ENCODE results near the gene SPECC1L.

The SPECC1L gene

GRCh38 chr22:24358105-24358836 lies 87.6 kb downstream of the SPECC1L start:
- no peak for DNase-seq

GRCh38 chr22:24359452-24360120 lies 89.0 kb downstream of the SPECC1L start:
- DNase-seq: no peak

DNA sequence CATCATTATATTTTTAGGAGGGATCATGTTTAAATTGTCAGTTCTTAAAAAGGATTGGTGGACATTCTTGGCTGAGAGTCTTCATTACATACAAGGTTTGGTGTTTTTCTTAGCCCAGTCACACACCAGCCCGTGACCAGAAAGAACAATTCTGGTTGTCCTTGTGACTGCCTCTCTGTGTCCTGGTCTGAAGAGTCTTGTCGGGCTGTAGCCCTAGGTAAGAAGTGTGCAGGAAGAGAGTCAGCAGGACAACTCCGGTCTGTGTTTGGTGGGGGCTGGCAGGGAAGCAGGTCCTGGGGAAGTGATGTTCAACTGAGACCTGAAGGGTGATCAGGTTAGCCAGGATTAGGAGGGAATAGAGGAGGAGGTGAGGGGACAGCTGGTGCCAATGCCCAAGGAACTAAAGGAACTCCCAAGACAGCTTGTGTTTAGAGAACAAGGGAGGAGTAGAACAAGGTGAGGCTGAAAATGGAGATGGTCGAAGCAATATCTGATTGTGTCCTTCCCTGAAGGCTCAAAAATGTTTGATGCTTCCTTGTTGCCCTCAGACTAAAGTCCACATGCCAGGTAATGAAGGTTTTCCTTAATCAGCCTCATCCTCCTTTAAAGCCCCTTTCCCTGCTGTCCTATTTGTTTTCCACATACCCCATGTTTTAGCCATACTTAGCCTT lies 91.5 kb downstream of the SPECC1L start:
- DNase-seq: no peak

- DNase-seq: no peak
Measured at GRCh38 chr22:24363243-24363642, 92.6 kb downstream of the SPECC1L start.

DNA sequence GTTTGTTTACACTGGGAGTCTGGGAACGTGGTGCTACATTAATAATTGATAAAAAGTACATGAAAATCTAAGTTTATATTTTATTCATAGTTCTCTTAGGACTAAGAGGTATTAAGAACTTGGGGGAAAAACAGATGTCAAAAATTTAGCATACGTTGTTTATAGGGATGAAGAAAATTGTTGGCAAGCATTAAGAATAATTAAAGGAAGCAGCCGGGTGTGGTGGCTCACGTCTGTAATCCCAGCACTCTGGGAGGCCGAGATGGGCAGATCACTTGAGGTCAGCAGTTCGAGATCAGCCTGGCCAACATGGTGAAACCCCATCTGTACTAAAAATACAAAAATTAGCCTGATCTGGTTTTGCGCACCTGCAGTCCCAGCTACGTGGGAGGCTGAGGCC lies 96.1 kb downstream of the SPECC1L start:
- DNase-seq: no peak

GRCh38 chr22:24367841-24368240 lies 97.2 kb downstream of the SPECC1L start:
- DNase-seq: no peak

- no peak for DNase-seq
Measured at GRCh38 chr22:24370401-24370800, 99.8 kb downstream of the SPECC1L start.

DNA sequence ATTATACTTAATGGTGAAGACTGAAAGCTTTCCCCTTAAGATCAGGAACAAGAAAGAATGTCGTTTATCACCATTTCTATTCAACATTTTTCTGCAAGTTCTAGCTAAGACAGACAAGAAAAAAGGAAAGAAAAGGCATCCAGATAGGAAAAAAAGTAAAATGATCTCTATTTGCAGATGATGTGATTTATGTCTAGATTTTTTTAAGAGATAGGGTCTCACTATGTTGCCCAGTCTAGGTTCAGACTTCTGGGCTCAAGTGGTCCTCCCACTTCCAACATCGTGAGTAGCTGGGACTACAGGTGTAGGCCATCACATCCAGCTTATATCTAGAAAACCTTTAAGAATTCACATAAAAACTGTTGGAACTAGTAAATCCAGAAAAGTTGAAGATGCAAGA lies 105.4 kb downstream of the SPECC1L start:
- DNase-seq: no peak

GRCh38 chr22:24376586-24376985 lies 106.0 kb downstream of the SPECC1L start:
- DNase-seq: no peak

DNA sequence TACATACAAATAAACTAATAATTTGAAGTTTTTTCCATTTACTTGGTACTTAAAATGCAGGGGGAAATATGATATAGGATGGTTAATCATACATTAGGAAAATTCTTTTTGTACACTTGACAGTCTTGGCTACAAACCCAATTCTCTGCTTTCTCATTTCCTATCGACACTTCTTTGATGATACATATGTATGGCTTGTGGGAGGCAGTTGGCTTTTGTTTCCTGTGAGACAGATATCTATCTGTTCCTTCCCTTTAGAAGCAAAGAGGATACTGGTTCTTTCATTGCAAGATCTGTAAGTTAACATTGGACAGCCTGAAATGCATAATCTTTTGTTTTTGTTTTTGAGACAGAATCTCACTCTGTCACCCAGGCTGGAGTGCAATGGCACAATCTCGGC lies 108.9 kb downstream of the SPECC1L start:
- DNase-seq: no peak

GRCh38 chr22:24380220-24380904 lies 109.7 kb downstream of the SPECC1L start:
- DNase-seq: no peak

GRCh38 chr22:24380905-24381230 lies 110.2 kb downstream of the SPECC1L start:
- no peak for DNase-seq

DNA sequence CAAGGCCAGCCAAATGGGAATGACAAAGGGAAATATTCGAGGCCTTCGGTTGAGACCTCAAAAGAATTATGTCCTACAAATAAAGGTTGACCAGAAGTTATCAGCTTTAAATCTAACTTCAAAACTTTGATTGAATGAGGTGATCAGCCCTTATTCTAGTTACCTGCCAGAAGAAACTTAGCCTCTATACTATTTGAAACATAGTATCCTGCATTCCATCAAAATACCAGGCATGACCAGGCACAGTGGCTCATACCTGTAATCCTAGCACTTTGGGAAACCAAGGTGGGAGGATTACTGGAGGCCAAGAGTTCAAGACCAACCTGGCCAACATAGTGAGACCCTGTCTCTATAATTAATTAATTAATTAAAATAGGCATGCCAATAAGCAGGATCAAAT lies 112.4 kb downstream of the SPECC1L start:
- no peak for DNase-seq

DNA sequence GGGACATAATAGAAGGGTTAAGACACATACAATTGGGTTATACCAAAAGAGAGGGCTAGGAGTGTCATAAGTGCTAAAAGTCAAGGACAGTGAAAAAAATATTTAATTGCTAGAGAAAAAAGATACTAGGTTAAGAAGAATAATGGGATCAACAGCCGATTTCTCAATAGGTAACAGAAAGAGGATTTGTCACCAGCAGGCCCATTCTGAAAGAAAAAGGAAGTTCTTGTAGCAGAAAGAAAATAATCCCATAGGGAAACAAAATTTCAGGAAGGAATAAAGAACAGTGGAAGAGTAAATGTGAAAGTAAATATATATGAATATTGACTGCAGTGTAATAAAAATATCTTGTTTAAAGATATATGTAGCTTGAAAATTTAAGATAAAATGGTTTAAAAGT lies 113.5 kb downstream of the SPECC1L start:
- no peak for DNase-seq

DNA sequence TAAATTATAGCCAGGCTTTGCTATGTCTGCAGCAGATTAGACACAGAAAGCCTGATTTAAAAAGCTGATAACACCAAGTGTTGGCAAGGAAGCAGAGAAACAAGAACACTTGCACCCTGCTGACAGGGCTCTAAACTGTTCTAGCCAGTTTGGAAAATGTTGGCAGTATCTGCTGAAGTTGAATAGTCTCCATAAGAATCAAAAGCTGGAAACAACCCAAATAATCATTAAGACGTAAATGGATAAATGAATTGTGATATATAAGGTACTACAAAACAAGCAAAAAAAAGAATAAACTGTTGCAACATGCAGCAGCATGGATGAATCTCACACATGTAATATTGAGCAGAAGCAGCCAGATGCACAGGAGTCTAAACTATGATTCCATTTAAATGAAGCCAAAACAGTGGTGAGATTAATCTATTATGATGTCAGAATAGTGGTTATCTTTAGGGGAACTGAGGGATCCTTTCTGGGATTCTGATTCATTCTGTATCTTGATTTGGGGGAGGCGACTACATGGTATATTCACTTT lies 116.4 kb downstream of the SPECC1L start:
- no peak for DNase-seq

DNA sequence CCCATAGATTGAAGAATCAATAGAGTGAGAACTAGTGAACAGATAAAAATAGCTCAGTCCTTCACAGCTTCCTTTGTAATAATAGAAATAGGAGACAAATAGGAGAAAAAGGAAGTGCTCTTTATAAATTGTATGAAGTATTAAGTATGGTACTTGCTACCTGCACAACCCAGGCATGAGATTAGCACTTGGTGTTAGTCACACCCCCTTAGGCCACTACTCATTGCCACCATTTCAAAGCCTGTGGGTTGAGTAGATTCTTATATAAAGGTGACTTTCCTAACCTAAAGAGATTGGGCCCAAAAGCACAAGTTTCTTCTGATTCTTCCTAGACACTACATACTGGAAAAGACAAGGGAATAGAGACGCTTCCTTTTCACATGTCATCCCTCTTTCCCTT lies 119.0 kb downstream of the SPECC1L start:
- no peak for DNase-seq

DNA sequence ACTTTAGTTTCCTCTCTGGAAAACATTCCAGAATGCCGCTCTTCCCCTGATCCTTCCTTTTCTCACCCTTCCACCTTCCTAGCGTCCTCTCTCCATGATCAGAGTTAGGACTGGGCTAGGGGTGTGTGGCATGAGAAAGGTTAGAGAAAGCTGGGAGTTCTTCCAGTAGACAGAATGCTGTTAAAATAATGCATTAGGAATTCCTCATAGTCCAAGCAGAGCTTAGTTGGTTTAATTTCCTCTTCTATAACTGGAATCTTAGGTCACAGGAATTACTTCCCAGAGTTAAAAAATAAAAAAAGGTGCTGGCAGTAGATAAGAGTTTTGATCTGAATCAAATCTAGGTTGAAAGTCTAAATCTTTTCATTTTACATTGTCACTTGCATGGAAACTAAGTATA lies 119.5 kb downstream of the SPECC1L start:
- DNase-seq: no peak

GRCh38 chr22:24390576-24390975 lies 119.9 kb downstream of the SPECC1L start:
- DNase-seq: no peak

GRCh38 chr22:24391836-24392217 lies 121.2 kb downstream of the SPECC1L start:
- no peak for DNase-seq

DNA sequence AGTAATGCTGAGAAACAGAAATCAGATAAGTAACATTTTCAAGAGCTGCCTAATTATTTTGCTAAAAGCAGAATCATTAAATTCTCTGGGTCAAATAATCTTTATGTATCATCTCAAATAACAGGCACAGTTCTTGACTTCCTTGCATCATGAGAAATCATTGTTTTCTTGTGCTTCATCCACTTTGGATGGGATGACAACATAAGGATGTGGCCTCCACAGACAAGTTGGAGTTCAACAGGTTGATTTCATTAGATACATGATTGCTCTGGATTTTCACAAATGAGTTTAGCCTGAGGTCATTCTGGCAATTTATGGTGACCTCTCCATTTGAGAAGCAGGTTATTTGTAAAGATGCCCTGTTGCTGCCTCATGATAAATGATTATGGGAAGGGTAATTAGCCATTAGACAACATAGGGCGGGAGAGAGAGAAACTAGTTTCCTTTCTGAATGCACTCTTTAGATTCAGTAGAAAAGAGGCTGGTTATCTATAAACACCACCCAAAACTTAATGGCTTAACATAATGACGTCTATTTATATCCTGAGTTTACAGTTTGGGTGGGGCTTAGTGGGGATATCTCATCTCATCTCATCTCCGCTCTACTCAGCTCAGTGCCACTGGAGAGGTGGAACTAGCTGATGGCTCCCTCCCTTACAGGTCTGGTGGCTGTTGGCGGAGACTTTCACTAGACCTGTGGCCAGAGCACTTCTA lies 121.7 kb downstream of the SPECC1L start:
- no peak for DNase-seq

DNA sequence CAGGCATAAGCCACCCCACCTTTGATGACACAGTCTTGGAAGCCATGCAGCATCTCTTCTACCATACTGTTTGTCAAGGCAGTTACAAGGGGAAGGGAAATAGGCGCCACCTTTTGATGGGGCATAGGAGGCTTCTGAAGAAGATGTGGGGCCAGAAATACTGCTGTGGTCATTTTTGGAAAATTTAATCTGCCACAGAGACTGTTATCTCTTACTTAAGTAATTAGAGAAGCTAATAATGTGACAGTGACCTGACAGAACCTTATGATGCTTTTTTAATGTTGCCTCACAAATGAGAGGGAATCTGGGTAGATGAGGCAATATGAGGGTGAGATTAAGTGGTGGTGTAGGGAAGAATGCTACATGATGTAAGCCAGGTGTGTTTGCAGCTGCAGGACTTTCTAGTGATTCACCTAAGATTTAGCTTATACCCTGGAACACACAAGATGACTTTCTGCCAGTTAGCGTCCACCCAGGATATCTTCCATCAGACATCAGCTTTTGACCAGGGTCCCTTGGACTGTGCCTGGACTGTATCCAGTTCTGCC lies 122.5 kb downstream of the SPECC1L start:
- DNase-seq: no peak

All from hypothalamus (tissue), 51 donors.